Ishikawa (cell line): ENCODE measurements around the gene NOL9.

Experiments
- CEBPB ChIP-seq: IDR thresholded peaks from 2 replicates; pipeline ENCODE4 v1.6.1; 2012
- CREB1 ChIP-seq: IDR thresholded peaks from 2 replicates; pipeline ENCODE4 v1.6.1; 2012; ENCODE audit warnings: low read depth
- FOXM1 ChIP-seq: IDR thresholded peaks from 2 replicates; pipeline ENCODE4 v1.6.1; 2012; ENCODE audit warnings: low read depth, borderline replicate concordance
- MAX ChIP-seq: IDR thresholded peaks from 2 replicates; pipeline ENCODE4 v1.6.1; 2012
- REST ChIP-seq: IDR thresholded peaks from 2 replicates; pipeline ENCODE4 v1.6.1; 2012; ENCODE audit warnings: low read depth, mild to moderate bottlenecking

GRCh38 chr1:6587261-6588005 is 33.1 kb upstream of the NOL9 start:
- TF ChIP-seq REST (no peak), CREB1 (no peak), MAX (no peak), FOXM1 (no peak), CEBPB (no peak)
